Fibroblast of lung (primary cell): ENCODE data around the gene LOXL3. TPM values are rescaled to one million over a fixed set of nuclear protein-coding genes. Genes with fewer than 3 reads are reported as not detected.

Source experiments
- DNase-seq, 2 donors: peaks; one replicate each; pipeline versions ENCODE4 v3.0.0 to v3.0.0-alpha.2; 2010; ENCODE audit warnings: low read depth in 2 of 2
- H2AFZ ChIP-seq: 2 replicates; pipeline ENCODE4 v1.5.1; 2012; ENCODE audit warnings: low read length, control low read depth, inconsistent platforms
- H3K27ac ChIP-seq: 2 replicates; pipeline ENCODE4 v1.5.1; 2011; ENCODE audit warnings: low read length, control low read depth; ENCODE audit not compliant: insufficient read depth
- H3K27me3 ChIP-seq: 2 replicates; pipeline ENCODE4 v1.5.1; 2011; ENCODE audit warnings: mild to moderate bottlenecking, low read length; ENCODE audit not compliant: control insufficient read depth, insufficient read depth
- H3K36me3 ChIP-seq: 2 replicates; pipeline ENCODE4 v1.5.1; 2011; ENCODE audit warnings: low read length; ENCODE audit not compliant: control insufficient read depth, insufficient read depth
- H3K4me1 ChIP-seq: 2 replicates; pipeline ENCODE4 v1.5.1; 2011; ENCODE audit warnings: low read length; ENCODE audit not compliant: control insufficient read depth, insufficient read depth; ENCODE audit errors: extremely low read depth
- H3K4me2 ChIP-seq: 2 replicates; pipeline ENCODE4 v1.5.1; 2011; ENCODE audit warnings: low read length, control low read depth; ENCODE audit not compliant: insufficient read depth; ENCODE audit errors: extremely low read depth
- H3K4me3 ChIP-seq, 4 experiments: fragments of 200-600 bp in 1 of 4; sonication (generic) in 1 of 4; replicated peaks in 1 of 4; 2 replicates each; pipeline ENCODE4 v1.5.1; 2011 to 2016; ENCODE audit warnings: low read length in 4 of 4, low read depth in 3 of 4, mild to moderate bottlenecking in 3 of 4, control low read depth in 2 of 4, inconsistent platforms in 1 of 4, mixed read lengths in 1 of 4; ENCODE audit not compliant: insufficient read depth in 1 of 4; ENCODE audit errors: control extremely low read depth in 1 of 4
- H3K79me2 ChIP-seq: 2 replicates; pipeline ENCODE4 v1.5.1; 2012; ENCODE audit warnings: mild to moderate bottlenecking, low read length, inconsistent platforms; ENCODE audit not compliant: control insufficient read depth, insufficient read depth
- H3K9ac ChIP-seq: 2 replicates; pipeline ENCODE4 v1.5.1; 2011; ENCODE audit warnings: mild to moderate bottlenecking, low read length, control low read depth; ENCODE audit not compliant: insufficient read depth
- H3K9me3 ChIP-seq: 2 replicates; pipeline ENCODE4 v1.5.1; 2012; ENCODE audit warnings: low read depth, low read length; ENCODE audit not compliant: control insufficient read depth, insufficient read depth
- H4K20me1 ChIP-seq: 2 replicates; pipeline ENCODE4 v1.5.1; 2011; ENCODE audit warnings: low read length; ENCODE audit not compliant: control insufficient read depth, insufficient read depth; ENCODE audit errors: extremely low read depth
- CTCF ChIP-seq, 2 donors: IDR thresholded peaks in 1 of 2; conservative IDR thresholded peaks in 1 of 2; 1 replicate in 1 of 2; 2 replicates in 1 of 2; pipeline ENCODE4 v1.5.1; 2011 to 2012; ENCODE audit warnings: low read length in 2 of 2, control low read depth in 1 of 2, inconsistent platforms in 1 of 2, low read depth in 1 of 2, mild to moderate bottlenecking in 1 of 2
- EZH2 ChIP-seq: IDR thresholded peaks from 2 replicates; pipeline ENCODE4 v1.5.1; 2012; ENCODE audit warnings: low read length, control low read depth, mild to moderate bottlenecking; ENCODE audit errors: missing control alignments
- polyA plus RNA-seq, 2 donors: library from polyadenylated mRNA; depleted of rRNA in 1 of 2; stranded (reverse) in 1 of 2; unstranded in 1 of 2; fragments of >200 nt; gene quantifications; 2 replicates each; pipeline ENCODE4 v1.2.1, GENCODE V29; 2011 to 2012; ENCODE audit warnings: missing spikeins in 1 of 2
- total RNA-seq: library from RNA; depleted of rRNA; stranded (reverse); fragments of >200 nt; gene quantifications from 2 replicates; pipeline ENCODE4 v1.2.1, GENCODE V29; 2014

Gene LOXL3
- total and polyA plus RNA-seq, 2 donors (not counting 1 experiment from before 2014, with no cell fraction given): 20.6 to 26.4 TPM

GRCh38 chr2:74526649-74527230, 27.0 kb downstream of the LOXL3 start:
- no peak overlapping the region for H3K27ac ChIP-seq
- H3K9me3 ChIP-seq: no peaks in the 10 kb centered on the region
- DNase-seq: no peak
- peaks cover 25% of the 10 kb centered on the region for H3K79me2 ChIP-seq
- H4K20me1 ChIP-seq: no peaks in the 10 kb centered on the region
- no peak overlapping the region for H2AFZ ChIP-seq
- no peak overlapping the region for H3K4me2 ChIP-seq
- TF ChIP-seq EZH2: no peak
- no peak for TF ChIP-seq CTCF (conservative IDR thresholded peaks at IDR 0.05 in 1 of 2, IDR thresholded peaks at IDR 0.05 in 1 of 2; ENCODE audit: low read depth in 1 of 2, low read length in 2 of 2)
- H3K27me3 ChIP-seq: no peaks in the 10 kb centered on the region
- H3K4me1 ChIP-seq: peaks cover 7% of the 10 kb centered on the region
- peaks cover 18% of the 10 kb centered on the region for H3K36me3 ChIP-seq
- no peak overlapping the region for H3K4me3 ChIP-seq
- no peak overlapping the region for H3K9ac ChIP-seq

- Histone ChIP-seq H3K9me3 (no peaks in the 10 kb centered on the region), H4K20me1 (no peaks in the 10 kb centered on the region), H3K4me3 (no peak within 1 kb of the TSS), H2AFZ (no peak within 1 kb of the TSS), H3K79me2 (peaks cover 25% of the 10 kb centered on the region), H3K27ac (no peak within 1 kb of the TSS), H3K4me2 (no peak within 1 kb of the TSS), H3K9ac (no peak within 1 kb of the TSS), H3K36me3 (peaks cover 18% of the 10 kb centered on the region), H3K27me3 (no peaks in the 10 kb centered on the region), H3K4me1 (peaks cover 5% of the 10 kb centered on the region)
- peak in 1 of 2 donors; percentile 44 for DNase-seq
- TF ChIP-seq CTCF (conservative IDR thresholded peaks at IDR 0.05 in 1 of 2, IDR thresholded peaks at IDR 0.05 in 1 of 2; ENCODE audit: low read depth in 1 of 2, low read length in 2 of 2) (no peak), EZH2 (no peak)
Observed at GRCh38 chr2:74525717-74526648, 27.8 kb downstream of the LOXL3 start, which contains the start of gene DQX1. DQX1 (minus strand) TSS chr2:74526231; CDS start chr2:74525729, 502 bp downstream.

GRCh38 chr2:74524955-74525716, 28.6 kb downstream of the LOXL3 start:
- no peaks in the 10 kb centered on the region for H4K20me1 ChIP-seq
- no peak overlapping the region for H2AFZ ChIP-seq
- H3K9me3 ChIP-seq: no peaks in the 10 kb centered on the region
- H3K79me2 ChIP-seq: peaks cover 23% of the 10 kb centered on the region
- no peak overlapping the region for H3K4me3 ChIP-seq
- TF ChIP-seq EZH2: no peak
- TF ChIP-seq CTCF (conservative IDR thresholded peaks at IDR 0.05 in 1 of 2, IDR thresholded peaks at IDR 0.05 in 1 of 2; ENCODE audit: low read depth in 1 of 2, low read length in 2 of 2): no peak
- peaks cover 18% of the 10 kb centered on the region for H3K36me3 ChIP-seq
- H3K4me2 ChIP-seq: no peak overlapping the region
- no peaks in the 10 kb centered on the region for H3K4me1 ChIP-seq
- H3K27ac ChIP-seq: no peak overlapping the region
- no peak overlapping the region for H3K9ac ChIP-seq
- peaks cover 7% of the 10 kb centered on the region for H3K27me3 ChIP-seq
- DNase-seq: no peak
